Right cardiac atrium (tissue), 5 donors: ENCODE measurements around the gene PCBP3. TPM values are rescaled to one million over a fixed set of nuclear protein-coding genes. Genes with fewer than 3 reads are reported as not detected.

Experiments
- ATAC-seq, 2 donors: fragments of 200-7000 bp; cut with Tn5 transposase; one replicate each; pipeline versions ENCODE4 v1.8.0 to v1.9.1; 2020; ENCODE audit warnings: moderate library complexity in 2 of 2, mild to moderate bottlenecking in 1 of 2
- DNase-seq, 3 donors: peaks; one replicate each; pipeline ENCODE4 v3.0.0-alpha.2; 2020
- H3K27ac ChIP-seq: one replicate; pipeline ENCODE4 v1.5.1; 2013; ENCODE audit warnings: mild to moderate bottlenecking, low read length, control low read depth, moderate library complexity
- H3K27me3 ChIP-seq: one replicate; pipeline ENCODE4 v1.6.1; 2013; ENCODE audit not compliant: control insufficient read depth, insufficient read depth
- H3K4me1 ChIP-seq: one replicate; pipeline ENCODE4 v1.6.1; 2013; ENCODE audit warnings: low read length; ENCODE audit not compliant: control insufficient read depth, insufficient read depth
- H3K4me3 ChIP-seq: one replicate; pipeline ENCODE4 v1.5.1; 2013; ENCODE audit warnings: low read length, control low read depth
- H3K9me3 ChIP-seq: one replicate; pipeline ENCODE4 v1.6.1; 2013; ENCODE audit warnings: low read length; ENCODE audit not compliant: control insufficient read depth
- WGBS: extraction: QIAGEN DNeasy Blood & Tissue Kit; methylation state at CpG from one replicate; pipeline ENCODE4 v1.1.7; 2013; 5-methylcytosine and 5-hydroxymethylcytosine counted together
- intact Hi-C, 4 donors: fragments of 100-400 bp; cut with DNase I; formaldehyde crosslinking; loops; one replicate each; pipeline versions ENCODE4 v1.11.0 to v1.14.0; 2022 to 2023
- polyA plus RNA-seq: library from polyadenylated mRNA; stranded (reverse); fragments of 200-250 nt; gene quantifications from one replicate; pipeline ENCODE4 v1.2.3, GENCODE V29; 2013
- total RNA-seq, 4 donors: library from RNA; stranded (reverse); fragmentation: NEBNext Ultra II Directional; extraction: Animal tissue kit (Norgen Biotek cat#: 25700); gene quantifications; one replicate each; pipeline ENCODE4 v1.2.1, GENCODE V29; 2021
- donor health status: healthy with polysubstance abuse.
- donor health status: DM: no; HTN: yes; CAD: no.
- donor health status: DM: no; HTN: no; CAD: no.
- donor health status: DM: no; HTN: yes; CAD: no; lungs with severe emphysema.
- donor health status: DM: yes; HTN: yes; CAD: no.

PCBP3 gene
- total and polyA plus RNA-seq, 5 donors, result 1.2 to 4.9 (median 3.4) TPM

DNA sequence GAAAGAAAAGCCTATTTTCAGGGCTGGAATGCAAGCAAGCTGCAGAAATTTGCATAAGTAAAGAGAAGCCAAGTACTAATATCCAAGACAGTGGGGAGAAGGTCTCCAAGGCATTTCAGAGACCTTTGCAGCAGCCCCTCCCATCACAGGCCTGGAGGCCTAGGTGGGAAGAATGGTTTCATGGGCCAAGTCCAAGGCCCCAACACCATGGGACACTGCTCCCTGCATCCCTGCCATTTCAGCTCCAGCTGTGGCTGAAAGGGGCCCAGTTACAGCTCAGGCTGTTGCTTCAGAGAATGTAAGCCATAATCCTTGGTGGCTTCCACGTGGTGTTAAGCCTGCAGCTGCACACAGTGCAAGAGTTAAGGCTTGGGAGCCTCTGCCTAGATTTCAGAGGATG lies 321.1 kb downstream of the PCBP3 start:
- intact Hi-C loops, result no loop called here
- no peak for ATAC-seq
- 40% methylated on average over 1 of the region's 1 CpG for WGBS
- no peak overlapping the region for H3K4me3 ChIP-seq
- no peaks in the 10 kb centered on the region for H3K27me3 ChIP-seq
- no peak overlapping the region for H3K27ac ChIP-seq
- no peaks in the 10 kb centered on the region for H3K4me1 ChIP-seq
- H3K9me3 ChIP-seq, result no peaks in the 10 kb centered on the region
- DNase-seq, result no peak

DNA sequence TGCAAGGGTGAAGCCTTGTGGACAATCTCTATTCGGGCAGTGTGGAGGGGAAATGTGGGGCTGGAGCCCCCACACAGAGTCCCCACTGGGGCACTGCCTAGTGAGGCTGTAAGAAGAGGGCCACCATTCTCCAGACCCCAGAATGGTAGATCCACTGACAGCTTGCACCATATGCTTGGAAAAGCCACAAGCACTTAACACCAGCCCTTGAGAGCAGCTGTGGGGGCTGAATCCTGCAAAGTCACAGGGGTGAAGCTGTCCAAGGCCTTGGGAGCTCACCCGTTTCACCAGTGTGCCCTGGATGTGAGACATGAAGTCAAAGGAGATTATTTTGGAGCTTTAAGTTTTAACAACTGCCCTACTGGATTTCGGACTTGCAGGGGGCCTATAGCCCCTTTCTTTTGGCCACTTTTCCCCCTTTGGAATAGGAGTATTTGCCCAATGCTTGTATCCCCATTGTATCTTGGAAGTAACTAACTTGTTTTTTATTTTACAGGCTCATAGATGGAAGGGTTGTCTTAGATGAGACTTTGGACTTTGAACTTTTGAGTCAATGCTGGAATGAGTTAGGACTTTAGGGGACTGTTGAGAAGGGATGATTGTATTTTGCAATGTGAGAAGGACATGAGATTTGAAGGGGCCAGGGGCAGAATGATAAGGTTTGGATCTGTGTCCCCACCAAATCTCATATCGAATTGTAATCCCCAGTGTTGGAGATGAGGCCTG lies 321.7 kb downstream of the PCBP3 start:
- Histone ChIP-seq H3K27ac (no peak overlapping the region), H3K9me3 (no peaks in the 10 kb centered on the region), H3K4me1 (no peaks in the 10 kb centered on the region), H3K4me3 (no peak overlapping the region), H3K27me3 (no peaks in the 10 kb centered on the region)
- DNase-seq (no peak), ATAC-seq (no peak)
- WGBS, result 87% methylated on average over 4 of the region's 4 CpGs
- intact Hi-C loops, result no loop called here

DNA sequence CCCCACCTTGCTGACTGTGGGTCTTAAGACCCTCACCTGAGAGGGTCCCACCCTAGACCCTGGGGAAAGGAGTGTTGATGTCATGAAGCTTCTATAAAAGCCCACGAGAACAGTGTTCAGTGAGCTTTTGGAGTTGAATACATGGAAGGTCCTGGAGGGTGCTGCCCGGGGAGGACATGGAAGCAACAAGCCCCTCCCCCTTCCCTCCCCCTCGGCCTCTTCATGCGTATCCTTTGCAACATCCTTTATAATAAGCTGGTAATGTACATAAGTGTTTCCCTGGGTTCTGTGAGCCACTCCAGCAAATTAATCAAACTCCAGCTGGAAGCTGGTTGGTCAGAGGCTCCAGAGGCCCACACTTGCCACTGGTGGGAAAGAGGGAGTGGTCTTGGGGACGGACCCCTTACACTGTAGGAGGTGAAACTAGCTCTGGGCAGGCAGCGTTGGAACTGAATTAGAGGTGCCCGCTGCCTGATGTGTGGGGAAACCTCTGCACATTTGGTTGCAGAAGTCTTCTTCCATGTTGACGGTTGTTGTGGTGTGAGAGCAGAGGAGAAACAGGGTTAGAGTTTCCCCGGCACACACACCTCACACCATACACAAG lies 323.4 kb downstream of the PCBP3 start:
- WGBS, result 76% methylated on average over 9 of the region's 9 CpGs
- ATAC-seq (no peak), DNase-seq (no peak)
- Histone ChIP-seq H3K27ac (no peak overlapping the region), H3K4me1 (no peaks in the 10 kb centered on the region), H3K27me3 (no peaks in the 10 kb centered on the region), H3K4me3 (no peak overlapping the region), H3K9me3 (no peaks in the 10 kb centered on the region)
- intact Hi-C loops, result no loop called here

DNA sequence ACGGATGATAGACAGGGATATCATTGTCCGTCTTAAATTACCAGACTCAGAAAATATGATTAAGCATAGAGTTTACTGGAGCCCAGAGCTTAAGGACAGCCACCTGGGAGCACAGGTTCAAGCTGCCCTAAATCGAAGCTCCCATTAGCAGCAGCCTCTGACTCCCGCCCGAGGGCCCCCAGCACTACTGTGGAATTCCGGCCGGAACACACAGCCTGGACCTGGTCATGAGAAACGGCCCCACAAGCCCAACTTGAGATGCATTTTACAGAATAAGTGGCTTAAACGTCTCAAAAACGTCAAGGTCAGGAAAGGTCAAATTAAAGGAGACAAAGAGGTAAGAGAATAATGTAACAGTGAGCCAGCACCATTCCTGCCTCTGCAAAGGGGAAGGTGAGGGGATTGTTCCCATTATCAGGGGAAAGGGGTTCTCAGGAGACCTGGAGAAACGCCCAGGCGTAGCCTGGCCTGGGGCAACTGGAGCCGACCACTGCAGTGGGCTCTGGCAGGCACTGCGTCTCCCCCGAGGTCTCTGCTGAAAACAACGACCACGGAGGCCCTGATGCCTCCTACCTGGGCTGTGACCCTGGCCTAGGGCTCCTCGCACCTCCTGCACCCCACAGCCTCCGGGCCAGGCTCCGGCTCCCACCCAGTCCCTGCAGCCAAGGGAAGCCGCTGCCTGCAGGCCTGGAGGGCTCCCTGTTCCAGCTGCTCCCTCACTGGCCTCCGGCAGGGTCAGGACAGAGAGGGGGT lies 326.6 kb downstream of the PCBP3 start:
- peaks cover 4% of the 10 kb centered on the region for H3K4me1 ChIP-seq
- no peaks in the 10 kb centered on the region for H3K27me3 ChIP-seq
- ATAC-seq (no peak), DNase-seq (peak in 1 of 3 donors; percentile 40)
- H3K9me3 ChIP-seq, result no peaks in the 10 kb centered on the region
- intact Hi-C loops, result loop anchor here in 2 of 4 donors (5.0 to 10.0 kb wide), 2 partner anchors 127 to 315 kb away; partner anchors contain the start of genes COL6A2 (in 1 of the 2), MCM3AP (in 1 of the 2) and YBEY (in 1 of the 2)
- no peak overlapping the region for H3K27ac ChIP-seq
- WGBS, result 65% methylated on average over 22 of the region's 22 CpGs
- H3K4me3 ChIP-seq, result no peak overlapping the region

DNA sequence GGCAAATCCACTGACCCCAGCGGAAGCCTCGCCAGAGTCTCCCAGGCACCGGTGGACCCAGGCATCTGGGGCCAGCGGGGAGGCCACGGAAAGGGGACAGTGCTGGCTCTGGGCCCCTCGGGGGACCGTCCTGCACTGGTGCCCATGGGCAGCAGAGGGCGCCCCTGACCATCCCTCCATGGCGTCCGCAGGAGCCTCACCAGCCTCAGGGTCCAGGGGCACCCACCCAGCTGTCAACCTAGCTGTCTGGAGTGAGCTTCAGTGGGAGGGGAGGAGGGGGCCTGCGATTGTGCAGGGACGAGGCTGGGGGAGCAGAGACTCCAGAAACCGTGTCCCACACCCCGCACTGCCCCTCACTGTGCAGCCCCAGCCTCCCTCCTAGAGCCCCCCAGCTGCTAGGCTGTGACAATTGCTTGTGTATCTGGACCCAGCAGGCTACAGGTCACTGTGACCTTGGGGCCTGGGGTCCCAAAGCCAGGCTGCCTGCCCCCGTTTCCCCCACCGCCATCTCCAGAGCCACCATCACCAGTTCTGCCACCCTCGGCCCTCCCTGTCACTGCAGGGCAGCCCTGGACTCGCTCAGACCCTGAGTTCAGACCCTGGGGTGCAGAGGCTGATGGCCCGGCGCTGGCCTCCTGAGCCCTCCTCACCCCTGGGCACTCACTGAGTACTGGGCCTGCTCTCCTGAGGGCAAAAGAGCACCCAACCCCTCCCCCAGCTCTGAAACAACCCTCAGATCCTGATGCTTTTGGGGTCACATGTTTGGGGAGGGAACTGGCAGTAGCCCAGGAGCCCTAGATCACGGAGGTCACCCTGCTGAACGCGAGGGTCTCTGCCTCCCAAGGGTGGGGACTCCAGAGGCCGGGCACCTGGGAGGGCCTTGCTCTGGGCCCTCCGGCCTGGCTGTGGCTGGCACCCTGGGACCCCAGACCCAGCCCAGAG lies 327.4 kb downstream of the PCBP3 start:
- Histone ChIP-seq H3K4me3 (no peak overlapping the region), H3K27me3 (no peaks in the 10 kb centered on the region), H3K9me3 (no peaks in the 10 kb centered on the region), H3K27ac (peak overlapping the region; percentile 70), H3K4me1 (peaks cover 5% of the 10 kb centered on the region)
- intact Hi-C loops, result loop anchor here in 2 of 4 donors (5.0 to 10.0 kb wide), 2 partner anchors 126 to 314 kb away; partner anchors contain the start of genes COL6A2 (in 1 of the 2), MCM3AP (in 1 of the 2) and YBEY (in 1 of the 2)
- peak; percentile 48 to 57 for ATAC-seq
- DNase-seq, result peak; percentile 82 to 90 (median 89)
- WGBS, result 35% methylated on average over 25 of the region's 25 CpGs

DNA sequence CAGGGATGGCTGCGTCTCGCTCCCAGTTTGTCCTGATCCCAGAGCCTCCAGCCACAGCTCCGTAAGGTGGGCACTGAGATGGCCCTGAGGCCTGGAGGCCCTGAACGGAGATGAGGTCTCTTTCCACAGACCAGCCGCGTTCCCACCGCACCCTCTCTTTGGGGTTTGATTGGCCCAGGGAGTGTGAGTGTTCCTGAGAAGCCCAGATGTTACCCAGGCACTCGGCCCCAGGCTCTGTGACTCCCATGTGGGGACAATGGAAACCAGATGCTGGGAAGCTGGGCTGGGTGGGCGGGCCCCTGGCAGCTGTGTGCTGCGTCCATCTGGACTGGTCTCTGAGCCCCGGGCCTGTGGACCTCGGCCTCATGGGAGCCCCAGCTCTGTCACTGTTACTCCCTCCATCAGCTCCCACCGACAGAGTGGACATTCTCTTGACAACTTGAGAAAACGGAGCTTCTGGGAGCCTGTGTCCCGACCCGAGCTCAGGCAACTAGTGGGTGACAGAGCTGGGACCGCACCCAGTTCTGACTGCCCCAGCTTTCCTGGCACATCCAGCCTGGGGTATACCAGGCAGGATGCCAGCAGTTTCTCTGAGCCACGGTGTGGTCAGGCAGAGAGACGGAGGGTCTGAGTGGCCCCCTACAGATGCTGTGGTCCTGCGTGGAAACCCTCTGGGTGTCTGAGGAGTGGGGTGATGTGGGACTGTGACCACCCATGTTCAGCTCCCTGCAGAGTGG lies 328.3 kb downstream of the PCBP3 start:
- ATAC-seq, result peak; percentile 21 to 45
- intact Hi-C loops, result loop anchor here in 2 of 4 donors (5.0 to 10.0 kb wide), 2 partner anchors 126 to 313 kb away; partner anchors contain the start of genes COL6A2 (in 1 of the 2), MCM3AP (in 1 of the 2) and YBEY (in 1 of the 2)
- DNase-seq, result peak; percentile 88 to 92 (median 89)
- H3K4me1 ChIP-seq, result peaks cover 5% of the 10 kb centered on the region
- H3K9me3 ChIP-seq, result no peaks in the 10 kb centered on the region
- H3K4me3 ChIP-seq, result no peak overlapping the region
- peak overlapping the region; percentile 92 for H3K27ac ChIP-seq
- H3K27me3 ChIP-seq, result no peaks in the 10 kb centered on the region
- WGBS, result 47% methylated on average over 20 of the region's 20 CpGs

DNA sequence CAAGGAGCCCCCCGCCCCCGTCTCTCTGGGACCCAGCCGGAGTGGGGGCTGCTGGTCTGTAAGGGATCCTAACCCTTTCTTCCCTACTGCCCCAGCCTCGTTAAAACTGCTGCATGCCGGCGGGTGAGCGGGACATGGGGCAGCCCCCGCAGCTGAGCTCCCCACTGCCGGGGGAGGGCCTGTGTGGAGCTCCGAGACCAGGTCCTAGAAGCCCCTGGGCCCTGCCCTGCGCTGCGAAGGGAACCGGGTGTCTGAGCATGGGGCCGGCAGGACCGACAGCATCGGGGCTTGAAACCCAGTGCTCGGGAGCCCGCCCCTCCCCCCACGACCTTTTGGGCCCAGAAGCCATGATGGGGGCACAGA lies 328.8 kb downstream of the PCBP3 start:
- Histone ChIP-seq H3K4me1 (peaks cover 5% of the 10 kb centered on the region), H3K27me3 (no peaks in the 10 kb centered on the region), H3K4me3 (peak overlapping the region; percentile 57), H3K27ac (peak overlapping the region; percentile 92), H3K9me3 (no peaks in the 10 kb centered on the region)
- intact Hi-C loops, result loop anchor here in 2 of 4 donors (5.0 to 10.0 kb wide), 2 partner anchors 125 to 312 kb away; partner anchors contain the start of genes COL6A2 (in 1 of the 2), MCM3AP (in 1 of the 2) and YBEY (in 1 of the 2)
- DNase-seq (peak; percentile 63 to 84 (median 84)), ATAC-seq (peak in 1 of 2 donors; percentile 1)
- WGBS, result 34% methylated on average over 19 of the region's 19 CpGs

DNA sequence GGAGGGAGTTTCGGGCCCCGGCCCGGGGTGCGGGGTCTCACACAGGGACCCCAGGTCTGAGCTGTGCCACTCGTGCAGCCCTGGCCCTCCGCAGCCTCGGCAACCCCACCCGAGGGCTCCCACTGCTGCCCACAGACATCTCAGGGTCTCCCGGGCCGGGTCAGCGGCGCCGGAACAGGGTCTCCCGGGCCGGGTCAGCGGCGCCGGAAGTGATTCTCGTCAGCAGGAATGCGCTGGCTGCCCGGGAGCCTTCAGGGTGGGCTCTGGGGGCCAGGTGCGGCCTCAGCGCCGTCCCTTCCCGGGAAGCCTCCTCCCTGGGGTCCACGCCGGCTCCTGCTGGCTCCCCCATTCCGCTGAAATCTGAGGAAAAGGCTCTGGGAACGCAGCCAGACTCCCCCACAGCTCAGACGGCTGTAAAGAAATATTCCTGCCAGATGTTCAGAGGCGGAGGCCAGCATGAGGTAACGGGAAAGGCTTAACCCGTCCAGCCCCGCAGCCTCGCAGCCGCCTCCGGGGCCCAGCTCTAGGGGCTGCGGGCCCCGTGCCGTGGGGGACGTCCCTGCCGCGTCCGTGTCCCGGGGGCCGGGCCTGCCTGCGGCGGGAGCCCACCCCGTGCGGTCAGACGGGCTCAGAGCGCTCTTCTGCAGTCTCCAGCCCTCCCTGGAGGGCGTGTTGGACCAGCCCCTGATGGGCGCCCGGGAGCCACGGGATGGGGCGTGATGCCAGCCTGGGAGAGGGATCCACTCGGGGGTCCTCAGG lies 329.4 kb downstream of the PCBP3 start:
- DNase-seq, result peak; percentile 92 to 95 (median 92)
- no peaks in the 10 kb centered on the region for H3K9me3 ChIP-seq
- H3K27ac ChIP-seq, result peak overlapping the region; percentile 92
- H3K4me3 ChIP-seq, result peak overlapping the region; percentile 57
- H3K4me1 ChIP-seq, result peaks cover 5% of the 10 kb centered on the region
- intact Hi-C loops, result loop anchor here in 2 of 4 donors (5.0 to 10.0 kb wide), 2 partner anchors 124 to 312 kb away; partner anchors contain the start of genes COL6A2 (in 1 of the 2), MCM3AP (in 1 of the 2) and YBEY (in 1 of the 2)
- 16% methylated on average over 58 of the region's 58 CpGs for WGBS
- H3K27me3 ChIP-seq, result no peaks in the 10 kb centered on the region
- peak; percentile 43 to 51 for ATAC-seq
